Hematopoietic multipotent progenitor cell treated with erythropoietin and hydrocortisone succinate and interleukin-3 and kit ligand, for 17 days (in vitro differentiated cells): Measurements from ENCODE around the gene CLIC3.
"Not testable (repeated sequence)": the region's sequence is repeated elsewhere in the genome, so short reads cannot be mapped to it uniquely, and the experiment has no call there.

Source experiments
- DNase-seq: peaks from one replicate; pipeline ENCODE4 v3.0.0-alpha.2; 2015; ENCODE audit warnings: low spot score

The CLIC3 gene

DNA sequence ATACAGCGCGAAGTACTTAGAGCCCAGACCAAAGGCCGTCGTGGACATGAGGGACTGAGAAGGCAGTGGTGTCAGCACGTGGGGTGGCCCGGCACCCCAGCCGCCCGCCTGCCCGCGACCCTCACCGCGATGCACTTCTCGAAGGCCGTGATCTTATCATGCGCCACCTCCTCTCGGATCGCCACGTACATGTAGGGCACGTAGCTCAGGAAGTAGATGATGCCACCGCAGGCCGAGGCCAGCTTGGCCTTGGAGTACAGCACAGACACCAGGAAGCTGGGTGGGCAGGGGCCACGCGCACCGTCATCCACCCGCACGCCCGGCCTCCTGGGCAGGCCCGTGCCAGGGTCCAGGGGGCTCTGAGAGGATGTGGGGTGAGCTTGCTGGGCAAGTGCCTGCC is 20.7 kb upstream of the CLIC3 start:
- no peak for DNase-seq

DNA sequence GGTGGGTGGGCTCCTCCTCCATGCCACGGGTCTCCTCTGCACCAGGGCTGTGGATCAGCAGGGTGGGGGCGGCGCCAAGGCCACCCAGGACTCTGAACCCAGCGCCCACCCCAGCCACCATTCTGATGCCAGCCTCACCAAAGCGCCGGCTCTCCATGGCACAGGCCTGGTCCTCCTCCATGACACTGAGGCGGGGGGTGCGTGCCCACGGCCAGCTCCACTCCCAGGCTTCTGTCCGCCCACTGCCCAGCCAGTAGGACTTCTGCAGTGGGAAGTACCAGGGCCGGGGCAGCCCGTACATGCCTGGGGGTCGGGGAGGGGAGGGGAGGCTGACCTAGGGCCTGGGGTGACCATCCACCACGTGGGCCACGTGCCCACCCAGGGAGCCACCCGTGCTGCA is 20.1 kb upstream of the CLIC3 start:
- no peak for DNase-seq

DNA sequence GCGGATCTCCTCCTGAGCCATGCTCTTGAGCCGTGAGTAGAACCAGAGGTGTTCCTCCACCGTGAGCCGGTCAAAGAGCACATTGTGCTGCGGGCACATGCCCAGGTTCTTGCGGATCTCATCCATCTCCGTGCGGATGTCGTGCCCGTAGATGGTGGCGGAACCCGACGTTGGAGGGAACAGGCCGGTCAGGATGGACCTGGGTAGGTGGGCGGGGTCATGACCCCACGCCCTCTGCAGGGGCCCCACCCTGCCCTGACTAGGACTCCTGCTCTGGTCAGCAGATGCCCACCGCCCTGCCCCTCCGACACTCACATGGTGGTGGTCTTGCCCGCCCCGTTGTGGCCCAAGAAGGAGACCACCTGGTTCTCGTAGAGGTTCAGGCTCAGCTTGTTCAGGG is 19.6 kb upstream of the CLIC3 start:
- no peak for DNase-seq

DNA sequence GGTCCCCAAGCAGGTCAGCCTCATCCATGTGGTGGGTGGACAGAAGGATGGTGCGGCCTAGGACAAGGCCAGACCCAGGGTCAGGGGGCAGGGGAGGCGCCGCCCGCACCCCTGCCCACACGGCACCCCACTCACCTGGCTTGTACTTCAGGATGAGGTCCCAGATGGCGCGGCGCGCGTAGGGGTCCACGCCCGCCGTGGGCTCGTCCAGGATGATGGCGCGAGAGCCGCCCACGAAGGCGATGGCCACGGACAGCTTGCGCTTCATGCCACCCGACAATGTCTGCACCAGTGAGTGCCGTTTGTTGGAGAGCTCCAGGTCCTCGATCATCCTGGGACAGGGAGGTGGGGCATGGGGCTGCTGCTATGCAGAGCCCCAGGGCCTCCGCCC is 19.2 kb upstream of the CLIC3 start:
- DNase-seq = no peak

DNA sequence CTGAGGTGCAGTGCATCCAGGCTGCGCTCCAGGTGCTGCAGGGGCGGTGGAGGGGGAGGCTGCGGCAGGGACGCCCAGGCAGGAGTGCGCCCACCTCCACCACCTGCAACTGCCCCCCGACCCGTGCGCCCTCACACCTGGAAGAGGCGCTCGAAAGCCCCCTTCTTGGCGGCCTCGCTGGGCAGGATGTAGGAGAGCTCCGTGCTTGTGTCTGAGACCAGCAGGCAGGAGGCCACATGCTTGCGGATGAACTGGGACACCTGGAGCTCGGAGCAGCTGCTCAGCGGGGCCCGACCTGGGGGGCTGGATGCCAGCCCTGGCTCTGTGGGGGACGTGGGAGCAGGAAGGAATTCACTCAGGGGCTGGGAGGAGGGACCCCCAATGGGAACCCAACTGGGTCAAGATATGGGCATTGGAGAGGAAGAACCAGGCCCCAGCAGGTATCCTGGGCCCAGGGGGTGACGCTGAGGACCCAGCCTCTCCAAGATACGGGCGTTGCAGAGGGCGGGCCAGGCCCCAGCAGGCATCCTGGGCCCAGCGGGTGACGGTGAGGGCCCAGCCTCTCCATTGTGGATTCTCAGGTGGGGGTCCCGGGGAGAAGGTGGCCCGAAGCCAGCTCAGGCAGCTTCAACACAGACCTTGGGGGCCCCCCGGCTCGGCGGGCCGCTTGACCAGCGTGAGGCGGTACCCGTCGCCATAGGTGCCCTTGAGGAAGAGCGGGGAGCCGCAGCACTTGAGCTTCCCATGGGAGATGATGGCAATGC is 18.6 kb upstream of the CLIC3 start:
- DNase-seq = no peak

GRCh38 chr9:137014166-137014565 is 17.8 kb upstream of the CLIC3 start:
- no peak for DNase-seq

DNA sequence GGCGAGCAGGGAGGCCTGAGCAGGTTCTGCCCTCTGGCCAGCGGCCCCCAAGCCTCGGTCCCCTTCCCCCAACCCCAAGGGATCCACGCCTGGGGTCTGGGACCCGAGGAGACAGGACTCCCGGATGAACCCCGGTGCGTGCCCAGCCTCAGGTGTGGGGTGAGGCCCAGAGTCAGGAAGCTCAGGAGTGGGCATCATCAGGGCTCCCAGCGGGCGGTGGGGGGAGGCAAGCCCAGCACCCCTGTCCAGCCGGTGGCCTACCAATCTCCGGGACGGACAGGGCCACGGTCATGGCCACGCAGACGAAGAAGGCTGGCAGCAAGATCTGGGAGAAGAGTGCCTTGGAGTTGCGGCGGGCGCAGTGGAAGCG is 17.2 kb upstream of the CLIC3 start:
- DNase-seq = no peak

GRCh38 chr9:137012694-137013570 is 16.6 kb upstream of the CLIC3 start:
- DNase-seq = no peak

DNA sequence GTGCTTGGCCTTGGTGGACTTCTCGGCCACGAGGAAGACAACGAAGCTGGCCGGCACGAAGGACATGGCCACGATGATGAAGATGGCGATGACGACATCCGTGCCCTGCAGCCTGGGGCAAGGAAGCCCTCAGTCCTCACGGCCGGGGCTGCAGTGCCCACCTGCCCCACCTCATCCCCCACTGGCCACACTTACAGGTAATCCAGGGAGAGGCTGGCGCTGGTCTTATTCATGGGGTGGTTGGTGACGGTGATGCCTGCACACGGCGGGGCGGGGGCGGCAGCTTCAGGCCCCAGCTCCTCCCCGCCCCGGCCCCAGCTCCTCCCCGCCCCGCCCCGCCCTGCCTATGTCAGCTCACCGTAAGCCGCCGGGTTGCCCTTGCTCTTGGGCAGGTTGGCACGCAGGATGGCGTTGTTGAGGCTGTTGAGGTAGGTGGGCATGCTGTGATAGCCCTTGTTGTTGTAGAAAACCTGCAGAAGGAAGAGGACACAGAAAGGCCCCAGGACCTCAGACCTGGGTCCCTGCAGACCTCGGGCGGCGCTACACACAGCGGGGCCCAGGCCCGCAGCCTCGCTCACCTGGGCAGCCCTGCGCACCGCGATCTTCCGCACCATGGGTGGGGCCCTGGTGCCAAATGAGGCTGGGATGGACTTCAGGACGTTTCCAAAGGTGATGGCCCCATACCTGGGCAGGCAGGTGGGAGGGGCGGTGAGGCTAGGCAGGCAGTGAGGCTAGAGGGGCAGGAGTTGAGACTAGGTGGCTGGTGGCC is 15.7 kb upstream of the CLIC3 start:
- DNase-seq = no peak

- DNase-seq = no peak
Observed at GRCh38 chr9:137011156-137011555, 14.8 kb upstream of the CLIC3 start.

GRCh38 chr9:137009938-137010732 is 13.8 kb upstream of the CLIC3 start:
- DNase-seq = no peak

DNA sequence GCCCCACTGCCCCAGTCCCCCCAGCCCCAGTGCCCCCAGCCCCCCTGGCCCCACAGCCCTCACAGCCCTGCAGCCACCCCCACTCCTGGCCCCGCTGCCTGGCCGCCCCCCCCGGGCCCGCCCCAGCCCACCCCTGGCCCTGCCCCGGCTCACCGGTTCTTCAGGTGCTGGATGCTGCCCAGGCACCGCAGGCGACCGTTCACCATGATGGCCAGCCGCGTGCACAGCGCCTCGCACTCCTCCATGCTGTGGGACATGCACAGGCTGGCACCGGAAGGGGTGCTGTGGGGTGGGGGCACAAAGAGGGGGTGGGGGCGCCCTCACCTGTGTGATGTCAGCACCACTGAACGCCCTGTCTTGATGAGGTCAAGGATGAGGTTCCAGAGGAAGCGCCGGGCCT is 12.8 kb upstream of the CLIC3 start:
- DNase-seq = no peak

DNA sequence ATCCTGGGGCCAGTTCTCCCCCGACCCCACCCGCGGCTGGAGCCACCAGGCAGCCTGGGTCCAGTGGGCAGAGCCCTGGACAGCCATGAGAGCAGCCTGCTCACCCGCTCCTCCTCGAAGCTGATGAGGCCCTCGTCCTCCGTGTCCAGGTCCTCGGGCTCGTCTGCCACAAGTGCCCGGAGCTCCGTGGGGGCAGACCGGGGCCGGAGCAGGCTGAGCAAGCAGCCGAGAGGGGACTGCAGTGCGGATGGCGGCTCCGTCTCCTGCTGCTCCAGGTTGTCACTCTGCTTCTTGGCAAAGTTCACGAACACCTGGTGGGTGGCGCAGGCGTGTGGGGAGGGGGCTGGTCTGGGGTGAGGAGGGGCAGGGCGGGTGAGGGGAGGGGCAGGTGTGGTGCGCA is 11.9 kb upstream of the CLIC3 start:
- DNase-seq = no peak

DNA sequence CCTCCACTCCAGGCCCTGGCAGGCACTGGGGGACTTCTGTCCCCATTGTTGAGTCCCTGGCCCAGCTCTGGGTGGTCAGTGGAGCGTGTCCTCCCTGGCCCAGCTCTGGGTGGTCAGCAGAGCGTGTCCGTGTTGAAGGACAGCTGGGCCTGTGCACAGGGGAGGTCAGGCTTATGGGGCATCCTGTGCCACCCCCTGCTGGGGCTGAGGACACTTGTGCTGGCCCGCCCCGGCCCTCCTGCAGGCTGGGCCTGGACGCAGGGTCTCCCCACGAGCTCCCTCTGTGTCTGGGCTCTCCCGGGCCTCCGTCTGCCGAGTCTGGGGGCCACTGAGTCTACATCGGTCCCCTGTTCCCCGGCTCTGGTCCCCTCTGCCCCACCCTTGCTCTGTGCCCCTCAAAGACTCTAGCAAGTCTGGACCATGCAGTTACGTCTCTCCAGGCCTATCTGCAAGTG is 11.5 kb upstream of the CLIC3 start:
- no peak for DNase-seq

GRCh38 chr9:137007108-137007815 is 10.9 kb upstream of the CLIC3 start:
- no peak for DNase-seq

DNA sequence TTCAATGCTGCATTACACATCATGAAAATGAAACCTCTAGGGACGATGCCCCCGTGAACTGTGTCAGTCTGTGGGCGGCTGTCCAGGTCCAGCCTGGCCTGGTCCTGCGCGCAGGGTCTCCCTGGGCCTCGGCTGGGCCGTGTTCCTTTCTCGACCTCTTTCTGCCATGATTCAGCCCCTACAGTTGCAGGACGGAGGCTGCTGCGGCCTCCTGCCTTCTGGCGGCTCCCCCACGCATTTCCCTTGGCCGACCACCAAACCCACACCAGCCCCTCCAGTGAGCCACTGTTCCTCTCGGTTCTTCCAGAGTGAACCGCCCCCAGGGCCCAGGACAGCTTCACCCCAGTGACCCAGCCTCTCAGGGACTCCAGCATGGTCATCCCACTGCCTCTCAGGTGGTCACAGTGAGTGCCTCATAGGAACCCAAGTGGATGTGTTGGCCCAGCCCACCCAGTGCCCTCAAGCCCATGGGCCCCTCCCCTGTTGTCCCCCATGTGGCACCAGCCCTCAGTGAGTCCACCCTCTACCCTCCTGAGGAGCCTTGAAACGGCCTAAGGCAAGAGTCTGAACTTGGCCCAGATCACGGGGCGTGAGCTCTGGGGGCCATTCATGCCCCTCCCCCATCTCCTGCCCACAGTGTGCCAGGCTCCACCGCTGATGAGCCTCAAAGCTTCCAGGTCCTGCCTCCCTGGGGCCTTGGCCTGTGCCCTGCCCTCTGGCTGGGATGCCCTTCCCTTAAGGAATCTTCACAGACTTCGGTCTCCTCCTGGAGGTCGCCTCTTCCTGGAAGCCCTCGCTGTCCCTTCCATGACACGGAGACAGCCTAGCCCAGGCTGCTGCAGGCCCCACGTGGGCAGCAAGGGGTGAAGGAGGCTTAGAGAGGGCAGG is 10.0 kb upstream of the CLIC3 start:
- DNase-seq = no peak

DNA sequence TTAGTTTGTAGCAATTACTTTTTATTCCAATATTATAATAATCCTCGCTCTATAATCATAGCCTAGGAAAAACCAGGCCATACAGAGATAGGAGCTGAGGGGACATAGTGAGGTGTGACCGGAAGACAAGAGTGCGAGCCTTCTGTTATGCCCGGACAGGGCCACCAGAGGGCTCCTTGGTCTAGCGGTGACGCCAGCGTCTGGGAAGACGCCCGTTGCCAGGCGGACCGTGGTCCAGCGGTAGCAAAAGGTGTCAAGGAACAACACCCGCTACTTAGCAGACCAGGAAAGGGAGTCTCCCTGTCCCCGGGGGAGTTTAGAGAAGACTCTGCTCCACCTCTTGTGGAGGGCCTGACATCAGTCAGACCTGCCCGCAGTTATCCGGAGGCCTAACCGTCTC is 7.9 kb upstream of the CLIC3 start:
- not testable (repeated sequence) for DNase-seq

- DNase-seq = no peak
Observed at GRCh38 chr9:137002646-137003041, 6.3 kb upstream of the CLIC3 start.

DNA sequence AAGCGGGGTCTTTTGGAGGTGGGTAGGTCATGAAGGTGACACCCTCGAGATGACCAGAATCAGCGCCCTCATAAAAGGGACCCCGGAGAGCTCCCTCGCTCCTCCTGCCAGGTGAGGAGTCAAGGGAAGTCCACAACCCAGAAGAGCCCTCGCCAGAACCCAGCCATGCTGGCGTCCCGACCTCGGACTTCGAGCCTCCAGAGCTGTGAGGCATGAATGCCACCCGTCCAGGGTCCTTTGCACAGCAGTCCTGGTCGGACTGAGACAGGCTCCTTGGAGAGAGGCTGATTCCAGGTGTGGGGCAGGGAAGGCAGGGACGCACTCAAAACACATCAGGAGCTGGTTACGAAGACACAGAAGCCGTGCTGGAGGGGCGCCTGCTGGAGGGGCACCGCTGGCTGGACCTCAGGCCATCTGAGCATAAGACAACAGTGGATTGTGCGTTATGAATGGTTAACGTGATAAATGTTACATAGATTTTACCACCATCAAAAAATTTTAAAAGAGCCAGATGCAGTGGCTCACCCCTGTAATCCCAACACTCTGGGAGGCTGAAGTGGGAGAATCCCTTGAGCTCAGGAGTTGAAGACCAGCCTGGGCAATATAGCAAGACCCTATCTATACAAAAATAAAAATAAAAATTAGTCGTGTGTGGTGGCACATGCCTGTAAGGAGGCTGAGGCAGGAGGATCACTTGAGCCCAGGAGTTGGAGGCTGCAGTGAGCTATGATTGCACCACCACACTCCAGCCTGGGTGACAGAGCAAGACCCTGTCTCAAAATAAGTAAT is 5.7 kb upstream of the CLIC3 start:
- no peak for DNase-seq
